ENCODE data around the gene RUNX3.

DNA sequence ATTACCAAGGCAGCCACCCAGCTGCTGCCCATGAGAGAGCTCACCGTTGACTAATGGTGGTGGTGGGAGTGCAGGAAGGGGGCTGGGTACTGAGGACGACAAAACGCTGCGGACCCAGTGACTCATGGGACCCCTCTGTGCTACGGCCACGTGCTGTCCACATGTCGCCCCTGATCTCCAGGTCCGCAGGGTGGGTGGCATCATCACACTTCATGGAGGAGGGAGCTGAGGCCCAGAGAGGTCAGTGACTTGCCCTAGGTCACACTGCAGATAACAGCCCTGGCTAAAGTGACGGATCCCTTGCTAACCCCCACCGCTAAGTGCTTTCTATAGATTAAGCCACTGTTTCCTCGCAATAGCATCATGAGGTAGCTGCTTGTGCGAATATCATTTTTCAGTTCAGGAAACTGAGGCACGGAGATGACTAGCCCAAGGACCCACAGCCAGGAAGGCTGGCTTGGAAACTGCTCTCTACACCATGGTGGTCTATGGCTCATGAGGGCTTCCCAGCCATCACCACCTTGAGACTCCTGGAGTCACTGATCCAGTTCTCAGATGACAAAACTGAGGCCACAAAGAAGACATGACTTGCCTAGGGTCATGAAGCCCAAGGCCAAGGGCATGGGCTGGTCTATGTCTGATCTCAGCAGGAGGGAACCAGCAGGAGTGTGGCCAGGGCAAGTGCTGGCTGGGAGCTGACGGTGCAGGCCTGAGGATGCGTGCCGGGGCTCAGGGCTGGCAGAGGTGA is 12.6 kb downstream of the RUNX3 start:
- TF ChIP-seq, protein P1, sequence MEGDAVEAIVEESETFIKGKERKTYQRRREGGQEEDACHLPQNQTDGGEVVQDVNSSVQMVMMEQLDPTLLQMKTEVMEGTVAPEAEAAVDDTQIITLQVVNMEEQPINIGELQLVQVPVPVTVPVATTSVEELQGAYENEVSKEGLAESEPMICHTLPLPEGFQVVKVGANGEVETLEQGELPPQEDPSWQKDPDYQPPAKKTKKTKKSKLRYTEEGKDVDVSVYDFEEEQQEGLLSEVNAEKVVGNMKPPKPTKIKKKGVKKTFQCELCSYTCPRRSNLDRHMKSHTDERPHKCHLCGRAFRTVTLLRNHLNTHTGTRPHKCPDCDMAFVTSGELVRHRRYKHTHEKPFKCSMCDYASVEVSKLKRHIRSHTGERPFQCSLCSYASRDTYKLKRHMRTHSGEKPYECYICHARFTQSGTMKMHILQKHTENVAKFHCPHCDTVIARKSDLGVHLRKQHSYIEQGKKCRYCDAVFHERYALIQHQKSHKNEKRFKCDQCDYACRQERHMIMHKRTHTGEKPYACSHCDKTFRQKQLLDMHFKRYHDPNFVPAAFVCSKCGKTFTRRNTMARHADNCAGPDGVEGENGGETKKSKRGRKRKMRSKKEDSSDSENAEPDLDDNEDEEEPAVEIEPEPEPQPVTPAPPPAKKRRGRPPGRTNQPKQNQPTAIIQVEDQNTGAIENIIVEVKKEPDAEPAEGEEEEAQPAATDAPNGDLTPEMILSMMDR (IDR thresholded peaks at IDR 0.05) = no peak
- no peak for TF ChIP-seq POLR2A (IDR thresholded peaks at IDR 0.05)
- TF ChIP-seq EP300 (IDR thresholded peaks at IDR 0.05) = no peak
